ENCODE results near the gene LTBP1. TPM values are rescaled to one million over a fixed set of nuclear protein-coding genes. Genes with fewer than 3 reads are reported as not detected.

The LTBP1 gene, protein sequence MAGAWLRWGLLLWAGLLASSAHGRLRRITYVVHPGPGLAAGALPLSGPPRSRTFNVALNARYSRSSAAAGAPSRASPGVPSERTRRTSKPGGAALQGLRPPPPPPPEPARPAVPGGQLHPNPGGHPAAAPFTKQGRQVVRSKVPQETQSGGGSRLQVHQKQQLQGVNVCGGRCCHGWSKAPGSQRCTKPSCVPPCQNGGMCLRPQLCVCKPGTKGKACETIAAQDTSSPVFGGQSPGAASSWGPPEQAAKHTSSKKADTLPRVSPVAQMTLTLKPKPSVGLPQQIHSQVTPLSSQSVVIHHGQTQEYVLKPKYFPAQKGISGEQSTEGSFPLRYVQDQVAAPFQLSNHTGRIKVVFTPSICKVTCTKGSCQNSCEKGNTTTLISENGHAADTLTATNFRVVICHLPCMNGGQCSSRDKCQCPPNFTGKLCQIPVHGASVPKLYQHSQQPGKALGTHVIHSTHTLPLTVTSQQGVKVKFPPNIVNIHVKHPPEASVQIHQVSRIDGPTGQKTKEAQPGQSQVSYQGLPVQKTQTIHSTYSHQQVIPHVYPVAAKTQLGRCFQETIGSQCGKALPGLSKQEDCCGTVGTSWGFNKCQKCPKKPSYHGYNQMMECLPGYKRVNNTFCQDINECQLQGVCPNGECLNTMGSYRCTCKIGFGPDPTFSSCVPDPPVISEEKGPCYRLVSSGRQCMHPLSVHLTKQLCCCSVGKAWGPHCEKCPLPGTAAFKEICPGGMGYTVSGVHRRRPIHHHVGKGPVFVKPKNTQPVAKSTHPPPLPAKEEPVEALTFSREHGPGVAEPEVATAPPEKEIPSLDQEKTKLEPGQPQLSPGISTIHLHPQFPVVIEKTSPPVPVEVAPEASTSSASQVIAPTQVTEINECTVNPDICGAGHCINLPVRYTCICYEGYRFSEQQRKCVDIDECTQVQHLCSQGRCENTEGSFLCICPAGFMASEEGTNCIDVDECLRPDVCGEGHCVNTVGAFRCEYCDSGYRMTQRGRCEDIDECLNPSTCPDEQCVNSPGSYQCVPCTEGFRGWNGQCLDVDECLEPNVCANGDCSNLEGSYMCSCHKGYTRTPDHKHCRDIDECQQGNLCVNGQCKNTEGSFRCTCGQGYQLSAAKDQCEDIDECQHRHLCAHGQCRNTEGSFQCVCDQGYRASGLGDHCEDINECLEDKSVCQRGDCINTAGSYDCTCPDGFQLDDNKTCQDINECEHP (N-terminal part only)
- total RNA-seq: 10 to 100 TPM; 25.9 to 99.8 TPM

DNA sequence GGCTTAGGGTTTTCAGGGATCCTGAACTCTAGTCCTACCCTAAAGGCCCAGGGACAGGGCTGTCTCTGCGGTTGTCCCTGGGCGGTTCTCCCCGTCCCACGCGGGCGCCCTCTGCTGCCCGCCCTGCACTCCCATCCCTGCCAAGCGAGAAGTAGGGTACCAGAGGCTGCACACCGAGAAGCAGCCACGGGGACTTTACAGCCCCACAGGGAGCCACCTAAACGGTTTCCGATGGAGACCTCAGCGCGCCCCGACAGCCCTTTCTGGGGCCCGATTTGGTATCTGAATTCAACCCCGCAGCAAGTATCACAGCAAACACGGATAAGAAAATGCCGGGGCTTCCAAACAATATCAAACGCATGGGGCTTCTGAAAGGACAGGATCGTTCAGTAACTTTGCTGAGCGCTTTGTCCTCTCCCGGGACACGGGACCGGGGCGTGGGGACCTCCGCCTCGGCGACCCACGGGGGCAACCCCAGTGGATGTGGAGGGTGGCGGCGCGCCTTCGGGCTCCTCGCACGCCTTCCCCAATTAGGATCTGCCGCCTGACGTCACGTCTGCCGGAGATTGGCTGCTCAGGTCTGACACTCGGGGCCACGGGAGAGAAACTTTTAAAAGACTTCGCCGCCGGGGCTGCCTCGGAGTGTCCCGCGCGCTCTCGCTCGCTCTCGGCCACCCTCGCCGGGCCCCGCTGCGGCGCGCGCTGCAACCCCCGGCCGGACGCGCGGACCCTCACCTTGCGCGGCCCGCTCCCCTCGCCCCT lies at the start of gene LTBP1:
TSS of gene LTBP1 (plus strand) at position 640 of the 762 bp plus-strand sequence. CDS start 372 bp downstream, outside the sequence.
- Histone ChIP-seq H3K36me3 (no peaks in the 10 kb centered on the region), H3K4me3 (peak within 1 kb of the TSS; percentile 89 to 92), H3K9me3 (no peaks in the 10 kb centered on the region), H3K27me3 (replicated peaks; ENCODE audit: insufficient read depth) (no peaks in the 10 kb centered on the region), H3K27ac (peak within 1 kb of the TSS; percentile 90 to 91), H3K4me1 (replicated peaks) (no peaks in the 10 kb centered on the region)
- TF ChIP-seq POLR2AphosphoS5 (IDR thresholded peaks at IDR 0.05): peak; percentile 11
- TF ChIP-seq, protein P1, sequence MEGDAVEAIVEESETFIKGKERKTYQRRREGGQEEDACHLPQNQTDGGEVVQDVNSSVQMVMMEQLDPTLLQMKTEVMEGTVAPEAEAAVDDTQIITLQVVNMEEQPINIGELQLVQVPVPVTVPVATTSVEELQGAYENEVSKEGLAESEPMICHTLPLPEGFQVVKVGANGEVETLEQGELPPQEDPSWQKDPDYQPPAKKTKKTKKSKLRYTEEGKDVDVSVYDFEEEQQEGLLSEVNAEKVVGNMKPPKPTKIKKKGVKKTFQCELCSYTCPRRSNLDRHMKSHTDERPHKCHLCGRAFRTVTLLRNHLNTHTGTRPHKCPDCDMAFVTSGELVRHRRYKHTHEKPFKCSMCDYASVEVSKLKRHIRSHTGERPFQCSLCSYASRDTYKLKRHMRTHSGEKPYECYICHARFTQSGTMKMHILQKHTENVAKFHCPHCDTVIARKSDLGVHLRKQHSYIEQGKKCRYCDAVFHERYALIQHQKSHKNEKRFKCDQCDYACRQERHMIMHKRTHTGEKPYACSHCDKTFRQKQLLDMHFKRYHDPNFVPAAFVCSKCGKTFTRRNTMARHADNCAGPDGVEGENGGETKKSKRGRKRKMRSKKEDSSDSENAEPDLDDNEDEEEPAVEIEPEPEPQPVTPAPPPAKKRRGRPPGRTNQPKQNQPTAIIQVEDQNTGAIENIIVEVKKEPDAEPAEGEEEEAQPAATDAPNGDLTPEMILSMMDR (IDR thresholded peaks at IDR 0.05): peak; percentile 55 to 74 (median 68)
- peak; percentile 68 for TF ChIP-seq POLR2A (IDR thresholded peaks at IDR 0.05)
- WGBS: under 1% methylated on average over 51 of the region's 68 CpGs
- intact Hi-C loops (cut with DNase I): loop anchor here (2.0 to 10.0 kb wide), 4 partner anchors 174 to 638 kb away; no protein-coding TSS in a partner anchor
- DNase-seq (ENCODE audit: low spot score): peak; percentile 75

DNA sequence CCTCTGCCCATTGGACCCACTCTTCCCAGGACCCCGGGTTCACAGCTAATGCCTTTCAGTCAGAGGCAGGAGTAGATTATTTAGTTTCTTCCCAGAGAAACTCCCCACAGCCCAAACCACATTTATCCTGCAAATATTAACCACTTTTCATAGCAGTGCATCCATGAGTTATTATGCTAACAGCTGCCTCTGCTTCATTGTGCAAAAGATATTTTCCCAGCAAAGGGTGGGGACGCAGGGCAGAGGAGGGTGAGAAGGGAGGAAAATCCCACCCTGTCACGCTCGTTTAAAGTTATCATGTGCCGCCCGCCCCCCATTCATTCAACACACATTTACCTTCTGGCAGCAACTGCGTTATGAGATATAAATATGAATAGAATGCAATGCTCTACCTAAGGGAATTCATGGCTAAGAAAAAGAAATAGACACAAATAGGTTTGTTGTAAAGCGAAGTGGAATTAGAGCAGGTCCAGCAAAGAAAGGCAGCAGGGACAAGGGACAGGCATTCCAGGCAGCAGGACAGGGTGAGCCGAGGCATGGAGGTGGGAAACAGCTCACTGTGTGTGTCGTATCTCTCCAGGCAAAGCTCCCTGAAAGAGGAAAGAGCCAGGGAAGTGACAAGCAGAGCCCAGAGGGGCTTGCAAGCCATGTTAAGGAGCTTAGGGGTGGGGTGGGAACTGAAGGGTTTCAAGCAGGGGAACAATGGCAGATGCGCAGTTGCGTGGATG lies 46.3 kb upstream of the LTBP1 start:
- no peak for DNase-seq (ENCODE audit: low spot score)
- TF ChIP-seq, protein P1 (IDR thresholded peaks at IDR 0.05): no peak
- TF ChIP-seq POLR2AphosphoS5 (IDR thresholded peaks at IDR 0.05) (no peak), POLR2A (IDR thresholded peaks at IDR 0.05) (no peak)
- H3K4me3 ChIP-seq: no peak overlapping the region
- no peaks in the 10 kb centered on the region for H3K4me1 ChIP-seq (replicated peaks)
- no peak overlapping the region for H3K27ac ChIP-seq
- H3K9me3 ChIP-seq: no peaks in the 10 kb centered on the region
- intact Hi-C loops (cut with DNase I): no loop called here
- 69% methylated on average over 12 of the region's 12 CpGs for WGBS
- no peaks in the 10 kb centered on the region for H3K27me3 ChIP-seq (replicated peaks; ENCODE audit: insufficient read depth)
- no peaks in the 10 kb centered on the region for H3K36me3 ChIP-seq

DNA sequence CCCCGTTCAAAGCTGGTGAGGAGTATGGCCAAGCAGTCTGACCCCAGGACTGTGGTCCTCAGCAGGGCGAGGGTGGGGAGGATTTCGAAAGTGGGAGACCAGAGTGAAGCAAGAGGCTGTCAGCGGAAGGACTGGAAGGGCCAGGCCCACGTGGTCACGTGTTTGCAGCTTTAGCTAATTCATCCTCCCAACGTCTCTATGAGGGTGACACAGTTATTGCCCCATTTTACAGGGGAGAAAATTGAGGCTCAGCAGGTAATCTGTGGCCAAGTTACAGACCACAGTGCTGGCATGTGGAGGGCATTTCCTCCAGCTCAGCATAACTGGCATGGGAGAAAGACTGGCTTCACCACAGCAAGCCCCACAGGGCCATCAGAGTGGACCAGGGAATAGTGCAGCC lies 45.4 kb upstream of the LTBP1 start:
- 82% methylated on average over 7 of the region's 7 CpGs for WGBS

More for the DNA sequence above, 45.4 kb upstream of the LTBP1 start:
- Histone ChIP-seq H3K36me3 (no peaks in the 10 kb centered on the region), H3K4me1 (replicated peaks) (no peaks in the 10 kb centered on the region), H3K9me3 (no peaks in the 10 kb centered on the region), H3K4me3 (no peak overlapping the region), H3K27me3 (replicated peaks; ENCODE audit: insufficient read depth) (no peaks in the 10 kb centered on the region), H3K27ac (no peak overlapping the region)
- no peak for TF ChIP-seq POLR2AphosphoS5 (IDR thresholded peaks at IDR 0.05)
- no peak for TF ChIP-seq POLR2A (IDR thresholded peaks at IDR 0.05)
- TF ChIP-seq, protein P1 (IDR thresholded peaks at IDR 0.05): no peak
- DNase-seq (ENCODE audit: low spot score): no peak
- intact Hi-C loops (cut with DNase I): no loop called here
